H1 (cell line): ENCODE results near the gene IZUMO2.

ENCODE experiments used
- CTCF ChIP-seq, 3 experiments: IDR thresholded peaks; 1 replicate in 2 of 3; 2 replicates in 1 of 3; pipeline versions ENCODE4 v1.5.1 to v1.6.1; 2011; ENCODE audit warnings: low read length in 3 of 3, mild to moderate bottlenecking in 3 of 3, inconsistent platforms in 2 of 3, low read depth in 1 of 3, moderate library complexity in 1 of 3; ENCODE audit not compliant: insufficient read depth in 1 of 3; ENCODE audit errors: control extremely low read depth in 1 of 3
- EGR1 ChIP-seq: IDR thresholded peaks from 2 replicates; pipeline ENCODE4 v1.6.1; 2011; ENCODE audit warnings: low read depth, low read length, borderline replicate concordance
- EZH2 ChIP-seq: fragments of 200-600 bp; sonication (generic); IDR thresholded peaks from 2 replicates; pipeline ENCODE4 v1.7.1; 2012; ENCODE audit warnings: low read depth, mild to moderate bottlenecking, moderate library complexity, low read length, inconsistent platforms; ENCODE audit not compliant: severe bottlenecking
- MAX ChIP-seq: IDR thresholded peaks from 2 replicates; pipeline ENCODE4 v1.6.1; 2012; ENCODE audit warnings: inconsistent platforms
- POLR2A ChIP-seq, 2 experiments: IDR thresholded peaks; 1 replicate in 1 of 2; 2 replicates in 1 of 2; pipeline ENCODE4 v1.6.1; 2011; ENCODE audit warnings: low read depth in 2 of 2, low read length in 2 of 2, mild to moderate bottlenecking in 2 of 2; ENCODE audit errors: control extremely low read depth in 1 of 2
- SP1 ChIP-seq: IDR thresholded peaks from 2 replicates; pipeline ENCODE4 v1.6.1; 2011; ENCODE audit warnings: low read depth, low read length
- SUZ12 ChIP-seq: fragments of 200-600 bp; sonication (generic); IDR thresholded peaks from 2 replicates; pipeline ENCODE4 v1.6.1; 2012; ENCODE audit warnings: mild to moderate bottlenecking, inconsistent platforms, low read length, moderate library complexity, mixed read lengths
- TF ChIP-seq, protein P1 (sequence below): IDR thresholded peaks from 2 replicates; pipeline ENCODE4 v1.6.1; 2012; ENCODE audit warnings: inconsistent platforms

GRCh38 chr19:50178859-50179537 is 15.9 kb upstream of the IZUMO2 start:
- TF ChIP-seq CTCF (IDR thresholded peaks at IDR 0.05; ENCODE audit: control extremely low read depth in 1 of 3, insufficient read depth in 1 of 3, low read depth in 1 of 3, low read length in 3 of 3) (no peak), POLR2A (IDR thresholded peaks at IDR 0.05; ENCODE audit: control extremely low read depth in 1 of 2, low read depth in 2 of 2, low read length in 2 of 2) (no peak), EGR1 (no peak), EZH2 (no peak), SUZ12 (no peak), SP1 (no peak), MAX (no peak)
- TF ChIP-seq, protein P1, sequence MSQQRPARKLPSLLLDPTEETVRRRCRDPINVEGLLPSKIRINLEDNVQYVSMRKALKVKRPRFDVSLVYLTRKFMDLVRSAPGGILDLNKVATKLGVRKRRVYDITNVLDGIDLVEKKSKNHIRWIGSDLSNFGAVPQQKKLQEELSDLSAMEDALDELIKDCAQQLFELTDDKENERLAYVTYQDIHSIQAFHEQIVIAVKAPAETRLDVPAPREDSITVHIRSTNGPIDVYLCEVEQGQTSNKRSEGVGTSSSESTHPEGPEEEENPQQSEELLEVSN = no peak
